HEK293T (cell line): ENCODE measurements around the gene PELI2.

ENCODE experiments used
- FOXM1 ChIP-seq: fragments of 450-650 bp; IDR thresholded peaks from 2 replicates; pipeline ENCODE4 v1.6.1; 2017; ENCODE audit warnings: mild to moderate bottlenecking, borderline replicate concordance
- SP1 ChIP-seq: fragments of 450-650 bp; IDR thresholded peaks from 2 replicates; pipeline ENCODE4 v1.6.1; 2017
- TARDBP ChIP-seq: fragments of 450-650 bp; IDR thresholded peaks from 2 replicates; pipeline ENCODE4 v1.6.1; 2016

DNA sequence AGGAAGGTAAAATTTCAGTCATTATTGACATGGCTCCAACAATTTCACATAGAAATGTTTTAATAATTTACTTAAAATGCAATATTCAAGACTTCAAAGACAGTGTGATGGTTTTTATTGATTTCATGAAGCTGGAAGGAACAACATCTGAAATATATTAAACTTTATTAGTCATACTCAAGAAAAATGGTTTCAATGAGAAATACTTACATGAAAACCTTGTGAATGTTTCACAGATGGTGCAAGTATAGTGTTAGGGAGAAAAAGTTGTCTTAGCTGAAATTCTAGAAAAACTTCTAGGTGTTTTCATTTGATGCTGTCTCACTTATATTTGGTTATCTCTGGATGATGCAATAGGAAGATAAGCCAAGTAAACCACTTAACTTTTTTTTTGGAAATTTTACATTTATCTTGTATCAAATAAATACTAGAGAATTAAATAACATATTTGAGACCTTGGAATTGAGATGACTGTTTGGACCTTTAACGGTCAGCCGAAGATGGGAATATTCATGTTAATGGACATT lies 65.5 kb downstream of the PELI2 start:
- no peak for TF ChIP-seq TARDBP
- no peak for TF ChIP-seq FOXM1
- no peak for TF ChIP-seq SP1
